ENCODE measurements around the gene CHMP1A.
A peak's percentile ranks its signal among the peaks of the same experiment; 100 is the strongest.
"Not testable (repeated sequence)": the region's sequence is repeated elsewhere in the genome, so short reads cannot be mapped to it uniquely, and the experiment has no call there.

Gene CHMP1A

DNA sequence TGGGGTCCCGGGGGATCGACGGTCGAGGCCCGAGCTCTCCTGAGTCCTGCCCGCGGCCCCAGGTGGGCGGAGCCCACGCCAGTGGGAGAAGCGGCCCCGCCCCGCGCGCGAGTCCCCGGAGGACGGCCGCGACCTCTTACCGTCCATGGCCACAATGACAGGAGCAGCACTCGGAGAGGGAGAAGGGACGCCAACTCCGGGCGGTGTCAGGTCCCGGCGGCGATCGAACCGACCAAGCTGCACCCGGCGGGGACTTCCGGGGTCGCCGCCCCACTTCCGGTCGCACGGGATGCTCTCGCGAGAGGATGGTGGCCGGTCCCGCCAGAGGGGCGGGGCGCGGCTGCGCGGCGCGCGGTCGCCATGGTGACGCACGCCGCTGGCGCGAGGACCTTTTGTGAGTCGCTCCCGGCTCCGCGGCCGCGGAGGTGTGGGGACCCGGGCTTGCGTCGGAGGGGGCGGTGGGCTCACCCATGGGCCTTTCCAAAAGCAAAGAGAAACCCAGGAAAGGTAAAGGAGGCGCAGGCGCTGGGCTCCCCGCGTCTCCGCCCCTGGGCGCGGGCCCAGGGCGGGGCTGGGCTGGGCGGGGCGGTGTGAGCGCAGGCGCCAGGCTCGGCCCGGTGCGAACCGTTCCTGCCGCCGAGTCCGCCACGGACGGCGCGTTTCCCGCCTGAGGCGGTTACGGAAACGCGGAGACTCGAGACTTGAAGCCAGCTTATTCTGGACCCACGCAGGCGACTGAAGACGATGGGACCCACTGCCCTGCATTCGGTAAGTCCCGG, at the start of gene CHMP1A, which contains the start of gene SPATA33:
CHMP1A (minus strand) TSS at position 267 of the 779 bp plus-strand sequence; CDS start at position 147, 120 bp downstream.
SPATA33 (plus strand) TSS at position 395 of the 779 bp plus-strand sequence; CDS start at position 471, 76 bp downstream.
- DNase-seq, result peak; percentile 92

DNA sequence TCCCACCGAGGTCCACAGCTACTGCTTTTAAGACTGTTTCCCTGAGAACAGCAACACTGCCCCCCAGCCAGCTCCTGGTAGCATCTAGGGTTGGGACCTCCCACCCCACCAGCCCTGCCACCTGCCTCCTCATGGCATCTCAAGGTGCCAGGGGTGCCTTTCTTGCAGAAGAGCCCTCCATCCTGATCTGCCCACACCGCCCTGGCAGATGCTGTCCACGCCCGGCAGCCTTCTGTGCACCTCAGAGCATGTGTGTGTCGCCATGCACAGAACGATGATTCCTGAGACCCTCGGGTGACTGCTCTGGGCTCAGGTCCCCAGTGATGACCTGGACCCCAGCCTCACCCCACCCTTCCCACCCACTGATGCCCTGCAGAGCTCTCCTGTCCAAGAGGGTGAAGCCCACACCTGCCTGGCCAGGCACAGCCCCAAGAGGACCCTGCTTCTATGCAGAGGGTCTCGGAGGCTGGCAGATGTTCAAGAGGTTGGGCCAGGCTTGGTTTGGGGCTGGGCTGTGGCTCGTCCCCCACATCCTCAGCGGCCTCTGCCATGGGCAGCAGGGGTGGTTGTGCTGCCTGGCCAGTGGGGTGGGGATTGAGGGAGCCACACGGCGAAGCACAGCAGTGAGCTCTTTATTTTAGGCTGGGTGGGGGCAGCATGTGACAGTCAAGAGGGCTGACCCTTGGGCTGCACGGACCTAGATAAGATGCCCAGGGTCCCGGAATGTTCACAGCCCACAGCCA, 49.2 kb upstream of the CHMP1A start:
- no peak for DNase-seq

DNA sequence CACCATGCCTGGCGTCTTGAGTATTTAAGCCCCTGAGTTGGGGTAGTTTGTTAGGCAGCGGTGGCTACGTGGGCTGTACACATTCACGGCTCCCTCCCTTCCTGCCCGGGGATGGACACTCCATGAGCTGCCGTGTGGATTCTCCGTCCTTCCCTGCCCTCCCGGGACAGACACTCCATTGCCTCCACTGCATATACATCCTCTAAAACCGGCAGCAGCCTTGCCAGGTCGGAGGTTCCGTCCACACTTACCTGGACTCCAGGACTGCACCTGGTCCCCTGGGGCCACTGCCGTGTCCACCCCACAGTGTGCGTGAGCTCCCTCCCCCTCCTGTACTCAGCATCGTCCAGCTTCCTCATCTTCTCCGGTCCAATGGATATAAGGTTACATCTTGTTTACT, 47.5 kb upstream of the CHMP1A start:
- DNase-seq, result no peak

DNA sequence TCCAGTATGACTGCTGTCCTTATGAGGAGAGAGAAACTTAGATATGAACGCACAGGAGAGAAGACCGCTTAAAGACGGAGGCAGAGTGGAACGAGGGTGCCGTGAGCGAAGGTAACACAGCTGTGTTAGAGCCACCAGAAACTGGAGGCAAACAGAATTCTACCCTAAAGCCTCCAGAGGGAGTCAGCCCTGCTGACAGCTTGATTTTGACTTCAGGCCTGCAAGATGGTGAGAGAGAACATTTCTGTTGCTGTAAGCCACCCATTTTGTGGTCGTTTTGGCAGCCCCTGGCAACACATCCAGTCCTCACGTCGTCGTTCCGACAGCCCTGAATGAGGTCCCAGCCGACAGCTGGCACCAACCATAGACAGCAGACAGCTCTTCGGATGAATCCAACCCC, 46.8 kb upstream of the CHMP1A start:
- no peak for DNase-seq

DNA sequence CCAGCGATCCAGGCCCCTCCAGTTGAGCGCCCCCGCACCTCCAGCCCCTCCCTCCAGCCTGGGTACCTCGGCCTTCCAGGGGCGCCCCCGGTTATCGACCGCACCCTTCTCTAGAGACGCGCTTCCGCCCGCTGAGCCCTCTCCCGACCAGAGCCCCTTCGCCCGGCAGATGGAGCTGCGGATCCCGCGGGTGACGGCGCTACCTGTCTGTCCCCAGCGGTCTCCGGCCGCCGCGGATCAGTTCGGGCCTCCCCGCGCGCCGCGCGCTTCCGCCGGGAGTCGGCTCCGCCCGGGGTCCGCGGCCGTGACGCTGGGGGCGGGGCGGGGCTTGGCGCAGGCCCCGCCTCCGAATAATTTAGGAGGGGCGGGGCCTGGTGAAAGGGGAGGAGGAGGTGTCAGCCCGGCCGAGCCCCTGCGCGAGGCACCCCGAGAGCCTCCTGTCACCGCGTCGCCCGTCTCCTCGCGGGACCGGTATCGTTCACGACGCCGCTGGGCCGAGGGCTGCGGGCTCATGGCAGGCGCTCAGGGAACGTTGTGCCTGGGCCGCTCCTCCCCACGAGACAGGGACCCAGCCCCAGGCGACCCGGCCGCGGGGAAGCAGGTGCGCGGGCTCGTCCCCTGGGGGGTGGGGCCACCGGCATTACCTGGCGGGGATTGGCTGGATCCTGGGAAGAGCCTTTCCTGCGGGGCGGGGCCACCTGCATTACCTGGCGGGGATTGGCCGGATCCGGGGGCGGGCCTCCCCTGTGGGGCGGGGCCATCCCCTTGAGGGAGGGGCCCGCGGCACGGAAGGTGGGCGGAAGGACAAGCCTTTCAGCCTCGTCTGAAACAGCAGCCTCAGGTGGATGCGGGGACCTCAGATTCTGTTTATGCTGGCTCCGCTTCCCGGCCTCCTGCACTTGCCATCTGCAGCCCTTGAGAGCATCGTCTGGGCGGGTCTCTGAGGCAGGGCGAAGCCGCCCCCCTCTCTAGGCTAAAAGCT, 44.2 kb upstream of the CHMP1A start, which contains the start of gene SPATA2L:
SPATA2L (minus strand) TSS at position 281 of the 982 bp plus-strand sequence. CDS start 473 bp downstream, outside the sequence.
- peak; percentile 98 for DNase-seq

DNA sequence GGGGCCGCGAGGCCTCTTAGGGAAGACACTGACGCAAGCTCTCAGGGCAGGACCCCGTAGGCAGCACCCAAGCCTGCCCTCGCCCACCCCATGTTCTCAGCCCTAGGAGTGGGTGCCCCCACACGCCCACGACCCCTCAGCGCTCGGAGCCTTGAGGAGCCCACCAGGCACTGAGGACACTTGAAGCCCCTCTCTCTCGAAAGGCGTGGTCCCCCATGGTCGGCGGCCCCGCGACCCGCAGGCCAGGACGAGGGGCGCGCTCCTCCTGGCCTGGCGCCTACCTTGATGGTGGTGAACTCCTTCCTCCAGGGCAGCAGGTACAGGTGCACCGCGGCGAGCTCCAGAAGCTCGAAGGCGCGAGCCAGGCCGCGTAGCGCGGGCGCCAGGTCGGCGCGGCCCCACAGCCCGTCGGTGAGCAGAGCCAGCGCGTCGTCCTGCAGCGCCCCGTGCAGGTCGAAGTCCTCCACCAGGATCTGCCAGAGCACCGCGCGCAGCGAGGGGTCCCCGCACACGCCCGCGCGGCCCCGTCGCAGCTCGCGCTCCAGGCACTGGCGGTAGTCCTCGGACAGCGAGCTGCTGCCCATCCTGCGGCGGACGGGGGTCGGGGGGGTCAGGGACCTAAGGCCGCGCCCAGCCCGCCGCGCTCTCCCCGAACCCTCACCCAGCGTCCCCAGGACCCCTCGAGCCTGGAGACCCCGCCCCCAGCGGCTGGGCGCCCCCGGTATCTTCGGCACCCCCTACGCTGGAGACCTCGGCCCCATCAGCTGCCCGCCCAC, 43.3 kb upstream of the CHMP1A start:
- peak; percentile 42 for DNase-seq

DNA sequence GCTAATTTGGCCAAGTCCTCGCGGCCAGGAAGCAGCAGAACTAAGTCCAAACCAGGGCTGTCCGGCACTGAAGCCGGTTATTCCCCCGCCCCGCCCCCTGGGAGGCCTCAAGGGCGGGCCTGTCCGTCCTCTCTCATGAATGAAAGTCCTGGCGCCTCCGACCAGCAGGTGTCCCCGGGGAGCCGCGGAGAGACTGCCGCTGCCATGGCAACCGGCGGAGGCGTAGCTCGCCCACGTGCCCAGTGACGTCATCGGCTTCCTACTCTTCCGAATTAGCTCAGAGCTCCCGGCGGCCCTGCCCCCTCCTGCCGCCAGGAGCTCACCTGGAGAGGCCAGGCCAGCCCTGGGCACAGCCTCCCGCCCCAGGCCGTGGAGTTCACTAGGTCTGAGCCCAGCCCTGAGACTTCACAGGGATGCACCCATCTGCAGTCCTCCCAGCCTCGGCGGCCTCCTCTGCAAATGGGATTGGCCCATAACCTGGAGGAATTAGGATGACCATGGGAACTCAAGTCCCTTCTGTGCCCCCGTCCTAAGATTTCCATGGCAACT, 42.7 kb upstream of the CHMP1A start:
- DNase-seq, result peak; percentile 95

DNA sequence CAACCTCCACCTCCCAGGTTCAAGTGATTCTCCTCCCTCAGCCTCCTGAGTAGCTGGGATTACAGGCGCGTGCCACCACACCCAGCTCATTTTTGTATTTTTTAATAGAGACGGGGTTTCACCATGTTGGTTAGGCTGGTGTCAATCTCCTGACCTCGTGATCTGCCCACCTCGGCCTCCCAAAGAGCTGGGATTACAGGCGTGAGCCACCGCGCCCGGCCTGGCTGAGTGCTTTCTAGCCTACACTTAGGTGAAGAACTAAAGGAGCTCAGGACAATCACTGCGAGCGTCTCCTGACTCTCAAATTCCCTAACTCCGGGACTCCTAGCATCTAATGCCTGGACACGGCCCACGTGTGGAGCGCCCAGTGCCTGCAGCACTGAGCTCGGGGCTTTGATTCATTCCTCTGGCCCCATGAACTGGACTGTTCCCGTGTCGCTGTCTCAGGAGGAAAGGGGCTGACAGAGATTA, 42.2 kb upstream of the CHMP1A start:
- DNase-seq, result not testable (repeated sequence)

DNA sequence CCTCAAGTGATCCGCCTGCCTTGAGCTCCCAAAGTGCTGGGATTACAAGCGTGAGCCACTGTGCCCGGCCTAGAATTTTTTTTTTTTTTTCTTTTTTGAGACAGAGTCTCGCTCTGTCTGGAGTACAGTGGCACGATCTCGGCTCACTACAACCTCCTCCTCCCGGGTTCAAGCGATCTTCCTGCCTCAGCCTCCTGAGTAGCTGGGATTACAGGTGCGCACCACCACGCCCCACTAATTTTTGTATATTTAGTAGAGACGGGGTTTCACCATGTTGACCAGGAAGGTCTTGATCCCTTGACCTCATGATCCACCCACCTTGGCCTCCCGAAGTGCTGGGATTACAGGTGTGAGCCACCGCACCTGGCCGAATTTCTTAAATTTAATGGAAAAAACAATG, 41.2 kb upstream of the CHMP1A start:
- not testable (repeated sequence) for DNase-seq

DNA sequence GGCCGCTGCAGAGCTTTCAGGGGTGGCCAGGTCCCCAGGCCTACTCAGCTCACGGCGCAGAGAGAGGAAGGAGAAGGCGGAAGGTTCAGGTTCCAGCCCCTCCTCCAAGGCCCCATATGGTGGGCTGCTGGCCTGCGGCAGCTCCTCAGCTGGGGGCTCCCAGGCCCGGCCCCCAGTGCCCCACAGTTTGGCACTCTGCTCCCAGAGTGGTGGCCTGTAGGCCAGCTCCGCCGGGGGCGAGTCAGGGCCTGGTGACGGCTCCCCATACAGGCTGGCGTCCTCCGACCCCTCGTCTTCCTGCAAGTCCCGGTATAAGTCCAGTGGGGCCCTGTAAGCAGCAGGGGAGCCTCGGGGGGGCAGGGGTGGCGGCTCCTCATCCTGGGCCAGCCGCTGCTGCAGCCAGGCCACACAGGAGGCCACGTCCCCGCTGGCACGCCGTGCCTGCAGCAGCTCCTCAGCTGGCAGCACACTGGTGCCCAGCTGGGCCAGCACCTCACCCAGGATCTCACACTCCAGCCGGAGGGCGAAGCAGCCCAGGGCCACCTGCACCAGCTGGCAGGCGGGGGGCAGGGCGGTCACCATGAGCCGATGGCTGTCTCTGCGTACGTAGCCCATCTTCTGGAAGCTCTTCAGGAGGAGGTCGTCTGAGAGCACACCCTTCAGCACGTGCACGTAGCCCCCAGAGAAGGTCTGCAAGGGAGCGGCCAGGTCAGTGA, 40.3 kb upstream of the CHMP1A start:
- no peak for DNase-seq

DNA sequence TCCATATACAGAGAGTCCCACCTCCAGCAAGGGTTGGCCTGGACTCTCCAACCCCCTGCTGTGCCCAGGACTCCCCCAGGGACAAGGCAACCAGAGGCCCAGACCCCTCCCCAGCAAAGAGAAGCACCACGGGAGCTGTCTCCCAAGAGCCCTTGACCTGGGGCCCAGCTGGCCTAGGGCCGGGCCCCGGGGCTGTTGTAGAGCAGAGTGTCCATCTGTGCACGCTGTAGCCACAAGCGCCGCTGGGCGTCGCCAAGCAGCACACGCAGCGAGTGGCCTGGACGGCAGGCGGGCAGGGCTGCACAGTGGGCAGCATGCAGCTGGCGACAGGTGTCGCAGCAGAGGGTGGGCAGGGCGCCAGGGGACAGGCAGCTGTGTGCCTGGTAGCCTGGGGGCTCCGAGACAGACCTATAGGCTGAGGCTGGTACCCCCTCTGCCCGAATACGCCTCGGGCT, 39.7 kb upstream of the CHMP1A start:
- DNase-seq, result no peak

DNA sequence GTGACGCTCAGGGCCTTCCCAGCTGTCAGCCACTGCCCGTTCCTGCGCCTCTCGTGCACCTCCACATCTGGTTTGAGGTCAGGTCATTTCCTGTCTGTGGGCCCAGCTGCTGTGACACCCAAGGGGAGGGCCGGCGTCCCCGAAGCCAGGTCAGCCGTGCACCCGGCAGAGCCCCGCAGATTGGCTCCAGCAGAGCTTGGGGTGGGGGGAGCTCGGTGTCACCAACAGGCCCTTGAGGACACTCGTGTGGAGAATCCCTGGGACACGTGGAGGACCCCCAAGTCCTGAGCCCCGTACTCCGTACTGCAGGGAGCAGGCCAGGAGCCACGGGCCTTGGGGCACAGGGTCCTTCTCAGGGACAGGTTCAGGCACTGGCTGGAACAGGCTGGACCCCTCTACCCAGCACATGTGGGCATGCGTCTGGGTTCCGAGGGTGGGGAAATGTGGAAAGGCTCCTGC, 39.2 kb upstream of the CHMP1A start:
- peak; percentile 46 for DNase-seq

DNA sequence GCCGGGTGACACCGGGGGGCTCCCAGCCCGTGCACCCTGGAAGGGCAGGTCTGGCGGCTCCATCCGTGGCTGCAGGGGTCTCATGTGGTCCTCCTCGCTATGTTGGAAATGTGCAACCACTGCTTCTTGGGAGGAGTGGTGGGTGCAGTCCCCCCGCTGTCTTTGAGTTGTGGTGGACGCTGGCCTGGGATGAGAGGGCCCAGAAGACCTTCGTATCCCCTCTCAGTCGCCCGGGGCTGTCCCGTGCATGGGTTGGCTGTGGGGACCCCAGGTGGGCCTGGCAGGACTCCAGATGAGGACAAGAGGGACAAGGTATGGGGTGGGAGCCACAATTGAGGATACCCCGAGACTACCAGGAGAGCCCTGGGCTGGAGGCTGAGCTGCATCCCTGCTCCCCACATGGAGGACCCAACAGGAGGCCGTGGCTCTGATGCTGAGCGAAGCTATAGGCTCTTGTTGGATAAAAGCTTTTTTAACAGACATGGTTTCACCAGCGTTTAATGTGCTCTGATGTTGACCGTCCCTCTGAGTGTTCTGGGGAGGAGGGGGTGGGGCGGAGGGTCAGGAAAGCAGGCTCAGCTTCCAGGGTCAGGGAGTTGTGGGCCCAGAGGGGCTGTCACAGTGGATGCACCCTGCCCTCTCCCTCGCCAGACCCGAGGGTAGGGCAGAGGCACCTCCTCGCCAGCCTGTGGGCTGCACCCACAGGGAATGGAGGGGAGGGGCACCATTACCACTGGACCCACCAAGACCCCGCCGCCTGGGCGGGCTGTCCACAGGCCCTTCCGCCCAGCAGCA, 38.6 kb upstream of the CHMP1A start:
- DNase-seq, result no peak

DNA sequence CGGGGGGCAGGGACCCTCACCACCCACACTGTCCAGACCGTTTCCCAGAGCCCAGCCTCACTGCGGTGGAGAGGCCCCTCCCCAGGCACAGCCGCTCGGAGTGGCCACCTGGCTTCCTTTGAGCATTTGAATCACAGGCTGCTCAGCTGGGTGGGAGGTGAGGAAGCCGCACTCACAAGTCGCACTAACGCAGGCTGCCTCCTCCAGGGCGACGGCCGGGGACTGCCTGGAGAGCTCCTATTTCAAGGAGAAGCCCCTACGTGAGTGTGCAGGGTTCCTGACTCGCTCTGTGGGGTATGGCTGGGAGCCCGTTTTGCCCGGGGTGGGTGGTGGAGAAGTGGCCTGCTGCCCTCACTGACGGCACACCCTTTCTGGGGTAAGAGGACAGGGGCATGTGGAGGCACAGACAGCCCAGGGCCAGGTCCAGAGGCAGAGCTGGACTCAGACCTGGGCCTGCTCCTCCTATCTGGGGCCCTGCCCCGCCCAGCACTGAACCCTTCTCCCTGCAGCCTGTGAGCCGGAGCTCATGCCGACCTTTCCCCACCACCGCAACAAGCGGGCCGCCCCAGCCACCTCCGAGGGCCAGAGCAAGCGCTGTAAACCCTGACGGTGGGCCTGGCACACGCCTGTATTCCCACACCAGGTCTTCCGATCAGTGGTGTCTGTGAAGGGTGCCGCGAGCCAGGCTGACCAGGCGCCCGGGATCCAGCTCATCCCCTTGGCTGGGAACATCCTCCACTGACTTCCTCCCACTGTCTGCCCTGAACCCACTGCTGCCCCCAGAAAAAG, 37.8 kb upstream of the CHMP1A start:
- DNase-seq, result no peak

DNA sequence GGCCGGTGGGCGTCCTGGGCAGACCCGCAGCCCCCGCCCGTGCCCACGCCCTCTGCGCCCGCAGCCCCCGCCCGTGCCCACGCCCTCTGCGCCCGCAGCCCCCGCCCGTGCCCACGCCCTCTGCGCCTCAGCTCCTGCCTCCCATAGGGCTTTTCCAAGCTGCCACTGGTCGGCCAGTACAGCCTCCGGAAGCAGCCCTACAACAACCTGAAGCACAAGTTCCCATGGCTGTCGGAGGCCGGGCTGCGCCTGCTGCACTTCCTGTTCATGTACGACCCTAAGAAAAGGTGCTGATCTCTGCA, 37.2 kb upstream of the CHMP1A start:
- DNase-seq, result not testable (repeated sequence)

DNA sequence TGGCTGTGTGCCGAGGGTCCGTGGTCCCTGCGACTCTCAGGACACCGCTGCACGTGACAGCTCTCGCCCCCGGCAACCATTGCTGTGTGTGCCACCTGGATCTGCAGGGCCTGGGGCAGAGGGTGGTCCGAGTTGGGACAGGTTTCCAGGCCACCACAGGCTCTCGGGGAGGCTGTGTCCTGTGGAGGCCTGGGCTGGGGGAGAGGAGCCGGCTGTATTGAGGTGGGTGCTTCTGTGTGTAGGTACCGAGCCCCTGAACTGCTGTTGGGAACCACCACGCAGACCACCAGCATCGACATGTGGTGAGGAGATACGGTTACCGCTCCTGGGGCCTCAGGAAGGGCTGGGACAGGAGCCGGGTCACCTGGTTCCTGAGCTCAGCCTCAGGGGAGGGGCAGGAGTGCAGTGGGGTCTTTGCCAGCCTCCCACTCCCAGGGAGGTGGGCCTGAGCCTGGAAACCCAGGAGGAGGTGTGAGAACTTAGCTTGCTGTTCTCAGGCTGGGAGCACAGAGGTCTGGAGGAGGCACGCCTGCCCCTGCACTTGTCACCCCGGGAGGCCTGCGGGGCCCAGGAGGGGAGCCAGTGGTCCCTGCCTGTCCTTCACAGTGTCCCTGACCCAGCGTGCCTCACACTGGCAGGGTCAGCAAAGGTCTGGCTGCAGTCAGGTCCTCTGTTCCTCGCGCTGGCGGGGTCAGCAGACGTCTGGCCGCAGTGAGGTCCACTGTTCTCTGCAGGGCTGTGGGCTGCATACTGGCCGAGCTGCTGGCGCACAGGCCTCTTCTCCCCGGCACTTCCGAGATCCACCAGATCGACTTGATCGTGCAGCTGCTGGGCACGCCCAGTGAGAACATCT, 36.6 kb upstream of the CHMP1A start:
- no peak for DNase-seq

DNA sequence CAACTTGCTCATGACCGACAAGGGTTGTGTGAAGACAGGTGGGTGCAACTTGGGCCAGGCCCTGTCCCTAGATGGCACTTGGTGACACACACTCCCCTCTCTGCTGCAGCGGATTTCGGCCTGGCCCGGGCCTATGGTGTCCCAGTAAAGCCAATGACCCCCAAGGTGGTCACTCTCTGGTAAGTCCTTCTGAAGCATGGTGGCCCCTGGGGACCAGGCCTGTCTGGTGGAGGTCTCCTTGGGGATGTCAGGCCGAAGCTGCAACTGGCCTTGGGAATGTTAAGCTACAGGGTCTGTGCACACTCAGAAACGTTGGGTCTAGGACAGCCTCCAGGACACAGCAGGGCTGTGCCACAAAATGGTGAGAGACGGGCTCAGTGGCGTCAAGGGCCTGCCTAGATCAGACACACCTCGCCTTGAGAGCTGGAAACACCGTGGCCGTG, 35.8 kb upstream of the CHMP1A start:
- no peak for DNase-seq
